ENCODE data around the gene BTG1.
"Not testable (repeated sequence)": the region's sequence is repeated elsewhere in the genome, so short reads cannot be mapped to it uniquely, and the experiment has no call there.

The BTG1 gene

DNA sequence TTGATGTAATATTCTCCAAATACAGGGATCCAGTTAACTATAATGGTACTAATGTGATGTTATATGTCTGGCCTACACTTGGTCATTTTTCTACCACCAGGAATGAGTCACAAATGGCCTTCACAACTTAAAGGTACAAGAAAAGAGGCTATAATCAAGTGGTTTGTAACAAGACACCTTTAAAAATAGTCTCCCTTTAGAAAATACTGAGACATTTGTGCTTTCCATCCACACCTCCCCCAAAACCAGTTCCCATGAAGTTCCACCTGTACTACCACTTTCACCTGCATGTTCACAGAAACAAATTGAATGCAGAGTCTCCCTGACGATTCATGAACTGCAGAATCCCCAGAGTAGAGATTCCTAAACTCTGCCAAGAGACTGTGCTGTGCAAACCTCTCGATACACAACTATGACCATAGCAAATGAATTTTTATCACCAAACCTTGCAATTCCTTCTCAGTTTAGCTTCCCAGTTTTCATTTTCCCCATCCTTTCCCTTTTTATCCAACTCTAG lies 6.0 kb downstream of the BTG1 start:
- Histone ChIP-seq H3K9me3 (ENCODE audit: control extremely low read depth in 1 of 5, control insufficient read depth in 4 of 5, insufficient read depth in 2 of 5, low read depth in 1 of 5, low read length in 4 of 5) (no peaks in the 10 kb centered on the region), H3K36me3 (ENCODE audit: control insufficient read depth in 4 of 4, insufficient read depth in 4 of 4, low read length in 3 of 4) (peaks cover 0 to 21% (median 8%) of the 10 kb centered on the region in 4 experiments), H3K27me3 (replicated peaks in 2 of 5; ENCODE audit: control insufficient read depth in 4 of 5, insufficient read depth in 5 of 5, low read length in 4 of 5) (no peaks in the 10 kb centered on the region), H3K27ac (ENCODE audit: insufficient read depth in 1 of 2, low read depth in 1 of 2, low read length in 2 of 2, poor library complexity in 1 of 2, severe bottlenecking in 2 of 2) (no peak overlapping the region), H3K4me3 (ENCODE audit: control insufficient read depth in 1 of 7, extremely low read depth in 1 of 7, insufficient read depth in 4 of 7, low read depth in 2 of 7, low read length in 6 of 7) (peak overlapping the region in 4 of 7 experiments; percentile 17 to 93 (median 90)), H3K4me1 (ENCODE audit: control extremely low read depth in 1 of 4, control insufficient read depth in 4 of 4, insufficient read depth in 4 of 4, low read length in 3 of 4) (peaks cover 32 to 66% (median 36%) of the 10 kb centered on the region in 4 experiments)
- DNase-seq: no peak
- 83% methylated on average over 2 of the region's 2 CpGs for WGBS (ENCODE audit: insufficient coverage)
- CTCF ChIA-PET: no interaction called here
- POLR2A ChIA-PET: no interaction called here

DNA sequence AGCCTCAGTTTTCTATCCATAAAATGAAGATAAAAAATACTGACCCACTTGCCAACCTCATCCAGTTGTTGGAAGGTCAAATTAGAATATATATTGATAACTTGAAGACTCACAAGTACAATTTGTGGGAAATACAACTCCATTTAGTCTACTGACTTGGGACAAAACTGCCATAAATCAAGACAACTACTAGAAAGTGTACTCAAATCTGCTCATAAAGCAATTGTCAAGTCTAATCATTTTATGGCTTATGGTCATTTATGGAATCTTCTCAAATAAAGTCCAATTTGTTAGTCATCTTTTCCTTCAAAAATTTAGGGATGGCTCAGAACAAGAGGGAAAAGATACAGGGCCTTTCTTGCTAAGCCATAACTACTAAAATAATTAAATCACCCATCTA lies 7.0 kb downstream of the BTG1 start:
- DNase-seq: no peak
- CTCF ChIA-PET: no interaction called here
- Histone ChIP-seq H3K36me3 (ENCODE audit: control insufficient read depth in 4 of 4, insufficient read depth in 4 of 4, low read length in 3 of 4) (peaks cover 0 to 16% (median 8%) of the 10 kb centered on the region in 4 experiments), H3K27me3 (replicated peaks in 2 of 5; ENCODE audit: control insufficient read depth in 4 of 5, insufficient read depth in 5 of 5, low read length in 4 of 5) (no peaks in the 10 kb centered on the region), H3K4me3 (ENCODE audit: control insufficient read depth in 1 of 7, extremely low read depth in 1 of 7, insufficient read depth in 4 of 7, low read depth in 2 of 7, low read length in 6 of 7) (no peak overlapping the region), H3K4me1 (ENCODE audit: control extremely low read depth in 1 of 4, control insufficient read depth in 4 of 4, insufficient read depth in 4 of 4, low read length in 3 of 4) (peaks cover 36 to 67% (median 40%) of the 10 kb centered on the region in 4 experiments), H3K27ac (ENCODE audit: insufficient read depth in 1 of 2, low read depth in 1 of 2, low read length in 2 of 2, poor library complexity in 1 of 2, severe bottlenecking in 2 of 2) (no peak overlapping the region), H3K9me3 (ENCODE audit: control extremely low read depth in 1 of 5, control insufficient read depth in 4 of 5, insufficient read depth in 2 of 5, low read depth in 1 of 5, low read length in 4 of 5) (no peaks in the 10 kb centered on the region)
- POLR2A ChIA-PET: no interaction called here

DNA sequence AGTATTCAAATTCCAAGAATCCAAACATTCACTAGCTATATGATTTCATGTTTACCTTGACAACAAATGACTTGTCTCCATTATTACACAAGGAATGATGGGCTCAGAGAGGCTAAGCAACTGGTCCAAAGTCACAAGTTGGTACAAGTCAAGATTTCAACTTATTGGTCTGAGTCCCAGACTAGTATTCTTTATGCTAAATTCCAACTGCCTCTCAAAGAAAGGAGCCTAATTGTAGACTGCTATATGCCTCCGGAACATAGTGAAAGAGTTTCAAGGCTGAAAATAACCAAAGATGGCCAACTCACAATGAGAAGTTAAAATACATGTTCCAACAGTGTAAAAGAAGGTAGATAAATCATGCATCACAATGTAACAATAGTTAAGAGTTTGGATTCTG lies 7.5 kb downstream of the BTG1 start:
- ChIA-PET CTCF (interaction anchor here (0.9 to 2.5 kb wide), 3 partner anchors 13 to 326 kb away, joined by 3 to 7 read pairs (median 4); no protein-coding TSS in a partner anchor), POLR2A (no interaction called here)
- no peak for DNase-seq
- H3K4me3 ChIP-seq (ENCODE audit: control insufficient read depth in 1 of 7, extremely low read depth in 1 of 7, insufficient read depth in 4 of 7, low read depth in 2 of 7, low read length in 6 of 7): no peak overlapping the region
- H3K27me3 ChIP-seq (replicated peaks in 2 of 5; ENCODE audit: control insufficient read depth in 4 of 5, insufficient read depth in 5 of 5, low read length in 4 of 5): no peaks in the 10 kb centered on the region
- H3K36me3 ChIP-seq (ENCODE audit: control insufficient read depth in 4 of 4, insufficient read depth in 4 of 4, low read length in 3 of 4): peaks cover 0 to 11% (median 7%) of the 10 kb centered on the region in 4 experiments
- no peaks in the 10 kb centered on the region for H3K9me3 ChIP-seq (ENCODE audit: control extremely low read depth in 1 of 5, control insufficient read depth in 4 of 5, insufficient read depth in 2 of 5, low read depth in 1 of 5, low read length in 4 of 5)
- H3K27ac ChIP-seq (ENCODE audit: insufficient read depth in 1 of 2, low read depth in 1 of 2, low read length in 2 of 2, poor library complexity in 1 of 2, severe bottlenecking in 2 of 2): no peak overlapping the region
- peaks cover 31 to 67% (median 40%) of the 10 kb centered on the region in 4 experiments for H3K4me1 ChIP-seq (ENCODE audit: control extremely low read depth in 1 of 4, control insufficient read depth in 4 of 4, insufficient read depth in 4 of 4, low read length in 3 of 4)
- WGBS (ENCODE audit: insufficient coverage): 88% methylated on average over 1 of the region's 1 CpG

DNA sequence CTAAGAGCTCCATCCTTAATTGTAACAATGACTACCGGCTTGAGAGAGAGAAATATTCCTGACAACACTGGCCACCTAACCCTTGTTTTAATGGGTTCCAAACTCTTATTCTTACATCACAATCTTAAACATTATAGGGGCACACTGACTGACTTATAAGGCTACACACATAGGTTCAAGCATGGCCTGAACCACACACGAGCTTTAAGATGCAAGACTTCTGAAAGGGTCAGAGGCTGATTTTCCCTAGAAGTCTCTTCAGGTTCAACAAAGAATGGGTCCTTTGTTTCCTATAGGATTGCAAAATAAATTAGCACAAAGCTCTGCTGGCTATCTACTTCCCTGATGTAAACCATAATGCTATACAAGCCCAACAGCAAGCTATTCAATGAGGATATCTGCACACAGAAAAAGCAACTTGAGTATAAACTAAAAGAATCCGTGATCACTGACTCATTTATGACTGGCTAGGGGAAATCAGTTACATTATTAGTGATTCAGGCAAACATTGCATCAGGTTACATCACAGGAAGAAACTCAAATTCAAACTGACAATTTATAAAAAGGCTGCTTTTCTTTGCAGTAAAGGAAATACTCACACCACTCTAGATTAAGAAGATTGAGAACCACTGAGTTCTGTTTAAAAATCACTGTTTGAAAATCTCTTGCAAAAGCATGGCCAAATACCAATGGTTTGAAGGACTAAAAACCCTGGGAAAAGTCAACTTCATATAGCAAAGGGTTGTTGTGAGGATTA lies 8.5 kb downstream of the BTG1 start:
- 100% methylated on average over 1 of the region's 3 CpGs for WGBS (ENCODE audit: insufficient coverage)
- H3K36me3 ChIP-seq (ENCODE audit: control insufficient read depth in 4 of 4, insufficient read depth in 4 of 4, low read length in 3 of 4): peaks cover 0 to 5% (median 4%) of the 10 kb centered on the region in 4 experiments
- no peaks in the 10 kb centered on the region for H3K27me3 ChIP-seq (replicated peaks in 2 of 5; ENCODE audit: control insufficient read depth in 4 of 5, insufficient read depth in 5 of 5, low read length in 4 of 5)
- ChIA-PET POLR2A (no interaction called here), CTCF (interaction anchor here (0.6 to 2.5 kb wide), 6 partner anchors 8 to 434 kb away, joined by 3 to 7 read pairs (median 4); partner anchors contain the start of gene BTG1)
- DNase-seq: peak in 1 of 3 donors; percentile 42
- no peak overlapping the region for H3K4me3 ChIP-seq (ENCODE audit: control insufficient read depth in 1 of 7, extremely low read depth in 1 of 7, insufficient read depth in 4 of 7, low read depth in 2 of 7, low read length in 6 of 7)
- H3K9me3 ChIP-seq (ENCODE audit: control extremely low read depth in 1 of 5, control insufficient read depth in 4 of 5, insufficient read depth in 2 of 5, low read depth in 1 of 5, low read length in 4 of 5): no peaks in the 10 kb centered on the region
- H3K4me1 ChIP-seq (ENCODE audit: control extremely low read depth in 1 of 4, control insufficient read depth in 4 of 4, insufficient read depth in 4 of 4, low read length in 3 of 4): peaks cover 21 to 61% (median 34%) of the 10 kb centered on the region in 4 experiments
- no peak overlapping the region for H3K27ac ChIP-seq (ENCODE audit: insufficient read depth in 1 of 2, low read depth in 1 of 2, low read length in 2 of 2, poor library complexity in 1 of 2, severe bottlenecking in 2 of 2)

DNA sequence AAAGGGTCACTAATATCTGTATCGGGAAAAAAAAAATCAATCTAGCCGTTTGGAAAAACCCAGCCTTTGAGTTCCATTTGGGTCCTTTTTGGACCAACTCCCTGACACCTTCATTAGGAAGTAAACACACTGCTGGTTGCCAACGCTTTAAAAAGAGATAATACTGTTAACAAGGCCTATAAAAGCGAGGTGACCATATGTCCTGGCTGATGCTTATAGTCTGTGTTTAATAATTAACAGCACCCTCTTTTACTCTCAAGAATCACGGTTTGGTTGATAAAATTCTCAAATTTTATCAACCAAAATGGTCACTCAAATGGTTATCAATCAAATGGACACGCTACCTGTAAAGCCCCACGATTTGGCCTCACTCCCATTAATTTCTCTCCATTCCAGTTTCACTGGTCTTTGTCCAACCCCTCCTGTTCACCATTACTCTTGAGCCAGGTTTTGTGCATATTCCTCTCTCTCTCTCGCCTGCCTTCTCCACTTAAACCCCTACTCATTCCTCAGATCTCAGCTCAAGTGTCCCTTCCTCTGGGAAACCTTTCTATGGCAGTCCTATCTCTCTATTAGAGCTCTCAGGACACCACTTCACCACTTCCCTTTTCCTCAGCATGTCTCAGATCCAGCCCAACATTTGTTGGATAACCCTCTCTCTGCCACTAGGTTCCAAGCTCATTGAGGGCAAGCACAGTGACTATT lies 9.5 kb downstream of the BTG1 start:
- DNase-seq: peak in 2 of 3 donors; percentile 25 to 40
- H3K27me3 ChIP-seq (replicated peaks in 2 of 5; ENCODE audit: control insufficient read depth in 4 of 5, insufficient read depth in 5 of 5, low read length in 4 of 5): no peaks in the 10 kb centered on the region
- peaks cover 17 to 52% (median 32%) of the 10 kb centered on the region in 4 experiments for H3K4me1 ChIP-seq (ENCODE audit: control extremely low read depth in 1 of 4, control insufficient read depth in 4 of 4, insufficient read depth in 4 of 4, low read length in 3 of 4)
- H3K4me3 ChIP-seq (ENCODE audit: control insufficient read depth in 1 of 7, extremely low read depth in 1 of 7, insufficient read depth in 4 of 7, low read depth in 2 of 7, low read length in 6 of 7): no peak overlapping the region
- ChIA-PET POLR2A (no interaction called here), CTCF (interaction anchor here (0.8 to 2.5 kb wide), 3 partner anchors 9 to 296 kb away, joined by 3 to 7 read pairs (median 3); partner anchors contain the start of gene BTG1)
- WGBS (ENCODE audit: insufficient coverage): 98% methylated on average over 5 of the region's 8 CpGs
- no peak overlapping the region for H3K27ac ChIP-seq (ENCODE audit: insufficient read depth in 1 of 2, low read depth in 1 of 2, low read length in 2 of 2, poor library complexity in 1 of 2, severe bottlenecking in 2 of 2)
- H3K9me3 ChIP-seq (ENCODE audit: control extremely low read depth in 1 of 5, control insufficient read depth in 4 of 5, insufficient read depth in 2 of 5, low read depth in 1 of 5, low read length in 4 of 5): no peaks in the 10 kb centered on the region
- H3K36me3 ChIP-seq (ENCODE audit: control insufficient read depth in 4 of 4, insufficient read depth in 4 of 4, low read length in 3 of 4): peaks cover 0 to 5% (median 4%) of the 10 kb centered on the region in 4 experiments

DNA sequence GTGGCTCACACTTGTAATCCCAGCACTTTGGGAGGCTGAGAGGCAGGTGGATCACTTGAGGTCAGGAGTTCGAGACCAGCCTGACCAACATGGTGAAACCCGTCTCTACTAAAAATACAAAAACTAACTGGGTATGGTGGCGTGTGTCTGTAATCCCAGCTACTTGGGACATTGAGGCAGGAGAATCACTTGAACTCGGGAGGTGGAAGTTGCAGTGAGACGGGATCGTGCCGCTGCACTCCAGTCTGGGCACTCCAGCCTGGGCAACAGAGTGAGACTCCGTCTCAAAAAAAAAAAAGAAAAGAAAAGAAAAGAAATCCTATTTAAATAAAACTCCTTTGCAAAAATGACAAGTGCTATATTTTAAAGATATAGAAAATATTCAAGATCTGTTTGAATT lies 10.1 kb downstream of the BTG1 start:
- CTCF ChIA-PET: interaction anchor here (2.5 kb wide), 1 partner anchor 11 kb away, joined by 7 read pairs; no protein-coding TSS in a partner anchor
- H3K36me3 ChIP-seq (ENCODE audit: control insufficient read depth in 4 of 4, insufficient read depth in 4 of 4, low read length in 3 of 4); H3K27ac ChIP-seq (ENCODE audit: insufficient read depth in 1 of 2, low read depth in 1 of 2, low read length in 2 of 2, poor library complexity in 1 of 2, severe bottlenecking in 2 of 2); H3K27me3 ChIP-seq (replicated peaks in 2 of 5; ENCODE audit: control insufficient read depth in 4 of 5, insufficient read depth in 5 of 5, low read length in 4 of 5); POLR2A ChIA-PET; H3K9me3 ChIP-seq (ENCODE audit: control extremely low read depth in 1 of 5, control insufficient read depth in 4 of 5, insufficient read depth in 2 of 5, low read depth in 1 of 5, low read length in 4 of 5); DNase-seq; H3K4me3 ChIP-seq (ENCODE audit: control insufficient read depth in 1 of 7, extremely low read depth in 1 of 7, insufficient read depth in 4 of 7, low read depth in 2 of 7, low read length in 6 of 7): not testable (repeated sequence)
- H3K4me1 ChIP-seq (ENCODE audit: control extremely low read depth in 1 of 4, control insufficient read depth in 4 of 4, insufficient read depth in 4 of 4, low read length in 3 of 4): peaks cover 17 to 45% (median 30%) of the 10 kb centered on the region in 4 experiments
- WGBS (ENCODE audit: insufficient coverage): 100% methylated on average over 1 of the region's 8 CpGs
